ENCODE results near the gene CBX6. TPM values are rescaled to one million over a fixed set of nuclear protein-coding genes. Genes with fewer than 3 reads are reported as not detected.
A peak's percentile ranks its signal among the peaks of the same experiment; 100 is the strongest.

Gene CBX6
- total RNA-seq, 1 experiment from 2014 or later: 55.9 TPM

DNA sequence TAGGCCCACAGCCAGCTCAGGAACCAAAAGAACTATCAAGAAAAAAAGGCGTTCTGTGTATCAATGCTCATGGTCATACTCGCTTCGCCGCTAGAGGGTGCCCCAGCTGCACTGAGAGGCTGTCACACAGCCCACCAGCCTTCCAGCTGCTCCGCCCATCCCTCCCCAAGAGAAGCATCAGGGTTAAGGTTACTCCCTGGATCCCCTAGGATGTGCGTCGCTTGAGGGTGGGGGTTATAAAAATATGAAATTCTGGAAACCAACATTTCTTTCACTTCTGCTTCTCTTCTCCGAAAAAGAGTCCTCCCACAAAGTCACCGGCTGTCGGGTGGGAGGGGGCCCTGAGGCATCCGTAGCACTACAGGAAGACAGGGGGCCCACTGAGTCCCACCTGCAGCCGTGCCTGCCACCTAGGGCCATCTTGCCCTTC lies 1.7 kb downstream of the CBX6 start:
- no peak overlapping the region for H3K27ac Mint-ChIP-seq (ENCODE audit: unreplicated experiment)
- Histone ChIP-seq H3K4me1 (peaks cover 15% of the 10 kb centered on the region), H3K4me3 (ENCODE audit: low read depth, low read length) (peak overlapping the region; percentile 53), H3K27me3 (replicated peaks; ENCODE audit: control insufficient read depth, insufficient read depth, low read length) (no peaks in the 10 kb centered on the region), H3K36me3 (ENCODE audit: control insufficient read depth, insufficient read depth, low read length) (peaks cover 4% of the 10 kb centered on the region; the same call in 1 of the 2 replicates), H3K9me3 (no peaks in the 10 kb centered on the region)
- H3K9me3 Mint-ChIP-seq (ENCODE audit: unreplicated experiment): no peaks in the 10 kb centered on the region
- peak; percentile 87 to 90 for DNase-seq
- intact Hi-C loops (cut with micrococcal nuclease; ENCODE audit: unreplicated experiment): loop anchor here (1.0 to 5.0 kb wide), 4 partner anchors 51 to 248 kb away; partner anchors contain the start of gene APOBEC3B
- peaks cover 45% of the 10 kb centered on the region for H3K36me3 Mint-ChIP-seq (ENCODE audit: insufficient read depth, unreplicated experiment)
- peak; percentile 90 to 91 for TF ChIP-seq CTCF (IDR thresholded peaks at IDR 0.05; ENCODE audit: insufficient read depth in 1 of 2, low read depth in 1 of 2, low read length in 1 of 2, severe bottlenecking in 1 of 2, unreplicated experiment in 1 of 2)
- BruUV-seq (replicated peaks): no TSS peak
- peaks cover 26% of the 10 kb centered on the region for H3K4me1 Mint-ChIP-seq (ENCODE audit: low read depth, unreplicated experiment)
- POLR2A ChIA-PET: interaction anchor here (1.0 to 1.1 kb wide), 3 partner anchors 27 to 112 kb away, joined by 3 to 5 read pairs (median 4); no protein-coding TSS in a partner anchor
- no peaks in the 10 kb centered on the region for H3K27me3 Mint-ChIP-seq (ENCODE audit: insufficient read depth, unreplicated experiment)
- CTCF ChIA-PET: interaction anchor here (0.6 to 2.0 kb wide), 20 partner anchors 10 to 259 kb away, joined by 3 to 23 read pairs (median 4); partner anchors contain the start of genes APOBEC3B, NPTXR and TOMM22
- H3K4me3 Mint-ChIP-seq (ENCODE audit: unreplicated experiment): peak overlapping the region; percentile 82

GRCh38 chr22:38869663-38870062 lies 2.4 kb downstream of the CBX6 start:
- BruUV-seq (replicated peaks): no TSS peak
- H3K27ac Mint-ChIP-seq (ENCODE audit: unreplicated experiment): no peak overlapping the region
- no peak for TF ChIP-seq CTCF (IDR thresholded peaks at IDR 0.05; ENCODE audit: insufficient read depth in 1 of 2, low read depth in 1 of 2, low read length in 1 of 2, severe bottlenecking in 1 of 2, unreplicated experiment in 1 of 2)
- POLR2A ChIA-PET: interaction anchor here (0.7 to 1.1 kb wide), 4 partner anchors 27 to 184 kb away, joined by 3 to 5 read pairs (median 4); no protein-coding TSS in a partner anchor
- peaks cover 26% of the 10 kb centered on the region for H3K4me1 Mint-ChIP-seq (ENCODE audit: low read depth, unreplicated experiment)
- H3K4me3 ChIP-seq (ENCODE audit: low read depth, low read length): no peak overlapping the region
- H3K9me3 ChIP-seq: no peaks in the 10 kb centered on the region
- peaks cover 15% of the 10 kb centered on the region for H3K4me1 ChIP-seq
- H3K36me3 ChIP-seq (ENCODE audit: control insufficient read depth, insufficient read depth, low read length): peaks cover 4% of the 10 kb centered on the region; the same call in 1 of the 2 replicates
- CTCF ChIA-PET: interaction anchor here (0.6 to 2.0 kb wide), 17 partner anchors 9 to 255 kb away, joined by 3 to 23 read pairs (median 5); partner anchors contain the start of genes APOBEC3B, NPTXR and TOMM22
- H3K27me3 Mint-ChIP-seq (ENCODE audit: insufficient read depth, unreplicated experiment): no peaks in the 10 kb centered on the region
- H3K36me3 Mint-ChIP-seq (ENCODE audit: insufficient read depth, unreplicated experiment): peaks cover 45% of the 10 kb centered on the region
- intact Hi-C loops (cut with micrococcal nuclease; ENCODE audit: unreplicated experiment): loop anchor here (1.0 to 5.0 kb wide), 4 partner anchors 52 to 249 kb away; partner anchors contain the start of gene APOBEC3B
- no peak overlapping the region for H3K4me3 Mint-ChIP-seq (ENCODE audit: unreplicated experiment)
- no peaks in the 10 kb centered on the region for H3K27me3 ChIP-seq (replicated peaks; ENCODE audit: control insufficient read depth, insufficient read depth, low read length)
- no peak for DNase-seq
- H3K9me3 Mint-ChIP-seq (ENCODE audit: unreplicated experiment): no peaks in the 10 kb centered on the region

- H3K36me3 ChIP-seq (ENCODE audit: control insufficient read depth, insufficient read depth, low read length): peaks cover 4% of the 10 kb centered on the region; the same call in 1 of the 2 replicates
- ChIA-PET CTCF (interaction anchor here (0.6 to 1.1 kb wide), 6 partner anchors 43 to 254 kb away, joined by 3 to 12 read pairs (median 5); no protein-coding TSS in a partner anchor), POLR2A (no interaction called here)
- no peaks in the 10 kb centered on the region for H3K9me3 ChIP-seq
- no peak overlapping the region for H3K4me3 Mint-ChIP-seq (ENCODE audit: unreplicated experiment)
- H3K4me3 ChIP-seq (ENCODE audit: low read depth, low read length): no peak overlapping the region
- intact Hi-C loops (cut with micrococcal nuclease; ENCODE audit: unreplicated experiment): no loop called here
- H3K27me3 ChIP-seq (replicated peaks; ENCODE audit: control insufficient read depth, insufficient read depth, low read length): no peaks in the 10 kb centered on the region
- H3K9me3 Mint-ChIP-seq (ENCODE audit: unreplicated experiment): no peaks in the 10 kb centered on the region
- H3K36me3 Mint-ChIP-seq (ENCODE audit: insufficient read depth, unreplicated experiment): peaks cover 50% of the 10 kb centered on the region
- H3K4me1 Mint-ChIP-seq (ENCODE audit: low read depth, unreplicated experiment): peaks cover 21% of the 10 kb centered on the region
- no peak overlapping the region for H3K27ac Mint-ChIP-seq (ENCODE audit: unreplicated experiment)
- peak; percentile 74 to 87 for DNase-seq
- TF ChIP-seq CTCF (IDR thresholded peaks at IDR 0.05; ENCODE audit: insufficient read depth in 1 of 2, low read depth in 1 of 2, low read length in 1 of 2, severe bottlenecking in 1 of 2, unreplicated experiment in 1 of 2): peak; percentile 87 to 89
- BruUV-seq (replicated peaks): no TSS peak
- H3K27me3 Mint-ChIP-seq (ENCODE audit: insufficient read depth, unreplicated experiment): no peaks in the 10 kb centered on the region
- peaks cover 13% of the 10 kb centered on the region for H3K4me1 ChIP-seq
Measured at GRCh38 chr22:38868886-38869381, 3.1 kb downstream of the CBX6 start.
